Mesendoderm (in vitro differentiated cells): Measurements from ENCODE around the gene NMU. TPM values are rescaled to one million over a fixed set of nuclear protein-coding genes. Genes with fewer than 3 reads are reported as not detected.
"Not testable (repeated sequence)": the region's sequence is repeated elsewhere in the genome, so short reads cannot be mapped to it uniquely, and the experiment has no call there.

ENCODE experiments used
- DNase-seq: peaks from one replicate; pipeline ENCODE4 v3.0.0; 2013
- H2AK5ac ChIP-seq: 2 replicates; pipeline ENCODE4 v1.6.1; 2013; ENCODE audit warnings: low read length, inconsistent platforms
- H2BK120ac ChIP-seq: 2 replicates; pipeline ENCODE4 v1.6.1; 2013; ENCODE audit warnings: low read depth, mild to moderate bottlenecking, low read length, moderate library complexity, mixed read lengths
- H2BK15ac ChIP-seq: replicated peaks from 2 replicates; pipeline ENCODE4 v1.6.1; 2013; ENCODE audit warnings: low read depth, mild to moderate bottlenecking, moderate library complexity
- H2BK5ac ChIP-seq: 2 replicates; pipeline ENCODE4 v1.6.1; 2013; ENCODE audit warnings: low read length, inconsistent platforms
- H3K18ac ChIP-seq: 2 replicates; pipeline ENCODE4 v1.6.1; 2013; ENCODE audit warnings: mild to moderate bottlenecking, low read length, mixed read lengths
- H3K23ac ChIP-seq: one replicate; pipeline ENCODE4 v1.6.1; 2013; ENCODE audit warnings: low read length
- H3K27ac ChIP-seq: 2 replicates; pipeline ENCODE4 v1.5.1; 2013; ENCODE audit warnings: low read depth, mild to moderate bottlenecking, inconsistent platforms, low read length, moderate library complexity
- H3K27me3 ChIP-seq: 2 replicates; pipeline ENCODE4 v1.6.1; 2013; ENCODE audit warnings: low read length, control low read depth, mild to moderate bottlenecking, inconsistent platforms; ENCODE audit not compliant: insufficient read depth, poor library complexity
- H3K36me3 ChIP-seq: 2 replicates; pipeline ENCODE4 v1.6.1; 2013; ENCODE audit warnings: low read length, inconsistent platforms; ENCODE audit not compliant: control insufficient read depth, insufficient read depth
- H3K4ac ChIP-seq: one replicate; pipeline ENCODE4 v1.6.1; 2013; ENCODE audit warnings: low read depth, mild to moderate bottlenecking, low read length, moderate library complexity
- H3K4me1 ChIP-seq: 2 replicates; pipeline ENCODE4 v1.6.1; 2013; ENCODE audit warnings: low read depth, low read length, inconsistent platforms; ENCODE audit not compliant: control insufficient read depth
- H3K4me2 ChIP-seq: 2 replicates; pipeline ENCODE4 v1.6.1; 2013; ENCODE audit warnings: low read length
- H3K4me3 ChIP-seq: 2 replicates; pipeline ENCODE4 v1.5.1; 2013; ENCODE audit warnings: mild to moderate bottlenecking, low read length
- H3K56ac ChIP-seq: one replicate; pipeline ENCODE4 v1.6.1; 2013; ENCODE audit warnings: low read length
- H3K79me1 ChIP-seq: 2 replicates; pipeline ENCODE4 v1.6.1; 2013; ENCODE audit warnings: low read length, inconsistent platforms
- H3K79me2 ChIP-seq: 2 replicates; pipeline ENCODE4 v1.6.1; 2013; ENCODE audit warnings: mild to moderate bottlenecking, low read length; ENCODE audit not compliant: control insufficient read depth, insufficient read depth
- H3K9ac ChIP-seq: 2 replicates; pipeline ENCODE4 v1.6.1; 2013; ENCODE audit warnings: low read length, inconsistent platforms
- H4K5ac ChIP-seq: one replicate; pipeline ENCODE4 v1.6.1; 2013; ENCODE audit warnings: low read length
- H4K8ac ChIP-seq: one replicate; pipeline ENCODE4 v1.6.1; 2013; ENCODE audit warnings: low read depth, mild to moderate bottlenecking, control low read depth, low read length, moderate library complexity
- WGBS: extraction: QIAGEN DNeasy Blood & Tissue Kit; methylation state at CpG from one replicate; pipeline ENCODE4 v1.1.7; 2013; ENCODE audit warnings: low lambda C conversion rate, missing lambda C conversion rate; ENCODE audit not compliant: insufficient coverage; ENCODE audit errors: extremely low coverage; 5-methylcytosine and 5-hydroxymethylcytosine counted together
- polyA plus RNA-seq, 2 experiments: library from polyadenylated mRNA; stranded (reverse); fragments of 200-250 nt; gene quantifications; one replicate each; pipeline ENCODE4 v1.2.3, GENCODE V29; 2013

Gene NMU
- polyA plus RNA-seq (2013, experiment 1 of 2), result 12.9 TPM
- 13.7 TPM for polyA plus RNA-seq (2013, experiment 2 of 2)

GRCh38 chr4:55635741-55636655, at the start of gene NMU:
TSS of gene NMU (minus strand) at chr4:55636298. CDS start at chr4:55636192, 106 bp downstream.
- H4K5ac ChIP-seq, result no peak within 1 kb of the TSS
- no peaks in the 10 kb centered on the region for H3K79me1 ChIP-seq
- peak within 1 kb of the TSS; percentile 67 for H3K4me2 ChIP-seq
- H3K4me3 ChIP-seq, result peak within 1 kb of the TSS; percentile 44
- H3K4ac ChIP-seq, result no peak within 1 kb of the TSS
- peak within 1 kb of the TSS; percentile 80 for H3K56ac ChIP-seq
- H4K8ac ChIP-seq, result no peak within 1 kb of the TSS
- DNase-seq, result peak; percentile 60
- H2BK120ac ChIP-seq, result no peak within 1 kb of the TSS
- H3K4me1 ChIP-seq, result peaks cover 8% of the 10 kb centered on the region
- H3K79me2 ChIP-seq, result no peaks in the 10 kb centered on the region
- peak within 1 kb of the TSS; percentile 66 for H3K9ac ChIP-seq
- H2AK5ac ChIP-seq, result no peak within 1 kb of the TSS
- peak within 1 kb of the TSS; percentile 21 for H3K18ac ChIP-seq
- H3K23ac ChIP-seq, result peak within 1 kb of the TSS; percentile 31
- no CpG with 5 or more reads among the region's 80 CpGs for WGBS
- no peaks in the 10 kb centered on the region for H3K27me3 ChIP-seq
- no peak within 1 kb of the TSS for H3K27ac ChIP-seq
- H3K36me3 ChIP-seq, result no peaks in the 10 kb centered on the region
- no peak within 1 kb of the TSS for H2BK5ac ChIP-seq
- H2BK15ac ChIP-seq, result no peak within 1 kb of the TSS

GRCh38 chr4:55684276-55684675, 48.2 kb upstream of the NMU start:
- Histone ChIP-seq H3K79me1 (no peaks in the 10 kb centered on the region), H4K5ac (no peak overlapping the region), H2BK120ac (no peak overlapping the region), H2BK15ac (no peak overlapping the region), H3K27ac (no peak overlapping the region), H3K23ac (no peak overlapping the region), H3K36me3 (no peaks in the 10 kb centered on the region), H3K18ac (no peak overlapping the region), H4K8ac (no peak overlapping the region), H2BK5ac (no peak overlapping the region), H3K4ac (no peak overlapping the region), H3K4me2 (no peak overlapping the region), H3K9ac (no peak overlapping the region), H3K4me1 (no peaks in the 10 kb centered on the region), H2AK5ac (no peak overlapping the region), H3K56ac (no peak overlapping the region), H3K27me3 (no peaks in the 10 kb centered on the region), H3K4me3 (no peak overlapping the region), H3K79me2 (no peaks in the 10 kb centered on the region)
- DNase-seq, result no peak
- no CpG with 5 or more reads among the region's 3 CpGs for WGBS

GRCh38 chr4:55682797-55683196, 46.7 kb upstream of the NMU start:
- not testable (repeated sequence) for H2BK15ac ChIP-seq, H3K4me2 ChIP-seq, H4K8ac ChIP-seq, DNase-seq, H3K9ac ChIP-seq, H3K27ac ChIP-seq, H2AK5ac ChIP-seq, H3K36me3 ChIP-seq, H3K27me3 ChIP-seq, H2BK120ac ChIP-seq, H2BK5ac ChIP-seq, H3K23ac ChIP-seq, H3K79me1 ChIP-seq, H3K4ac ChIP-seq, H3K18ac ChIP-seq, H3K4me1 ChIP-seq, H4K5ac ChIP-seq, H3K4me3 ChIP-seq, H3K56ac ChIP-seq, H3K79me2 ChIP-seq
- no CpG with 5 or more reads among the region's 3 CpGs for WGBS

GRCh38 chr4:55682295-55682694, 46.2 kb upstream of the NMU start:
- Histone ChIP-seq H3K4me1 (no peaks in the 10 kb centered on the region), H3K4me2 (no peak overlapping the region), H3K27ac (no peak overlapping the region), H3K36me3 (no peaks in the 10 kb centered on the region), H3K79me1 (no peaks in the 10 kb centered on the region), H3K9ac (no peak overlapping the region), H2BK120ac (no peak overlapping the region), H4K5ac (no peak overlapping the region), H3K18ac (no peak overlapping the region), H3K4me3 (no peak overlapping the region), H2BK5ac (no peak overlapping the region), H2AK5ac (no peak overlapping the region), H3K23ac (no peak overlapping the region), H4K8ac (no peak overlapping the region), H2BK15ac (no peak overlapping the region), H3K56ac (no peak overlapping the region), H3K27me3 (no peaks in the 10 kb centered on the region), H3K79me2 (no peaks in the 10 kb centered on the region), H3K4ac (no peak overlapping the region)
- no CpG with 5 or more reads among the region's 1 CpG for WGBS
- DNase-seq, result no peak

- no peaks in the 10 kb centered on the region for H3K79me2 ChIP-seq
- no peak overlapping the region for H2BK120ac ChIP-seq
- no peak overlapping the region for H4K5ac ChIP-seq
- H3K9ac ChIP-seq, result no peak overlapping the region
- H2BK15ac ChIP-seq, result no peak overlapping the region
- H3K27me3 ChIP-seq, result no peaks in the 10 kb centered on the region
- H3K4ac ChIP-seq, result no peak overlapping the region
- no peaks in the 10 kb centered on the region for H3K36me3 ChIP-seq
- no peak overlapping the region for H3K4me2 ChIP-seq
- no CpG with 5 or more reads among the region's 3 CpGs for WGBS
- H3K27ac ChIP-seq, result no peak overlapping the region
- H2AK5ac ChIP-seq, result no peak overlapping the region
- H3K18ac ChIP-seq, result no peak overlapping the region
- no peak overlapping the region for H3K23ac ChIP-seq
- H3K4me3 ChIP-seq, result no peak overlapping the region
- no peak overlapping the region for H3K56ac ChIP-seq
- H3K4me1 ChIP-seq, result no peaks in the 10 kb centered on the region
- H2BK5ac ChIP-seq, result no peak overlapping the region
- no peak overlapping the region for H4K8ac ChIP-seq
- DNase-seq, result no peak
- no peaks in the 10 kb centered on the region for H3K79me1 ChIP-seq
These were observed 45.3 kb upstream of the NMU start for GRCh38 chr4:55681430-55681829.
